ENCODE data around the gene SLC1A1.
A peak's percentile ranks its signal among the peaks of the same experiment; 100 is the strongest.

Gene SLC1A1

DNA sequence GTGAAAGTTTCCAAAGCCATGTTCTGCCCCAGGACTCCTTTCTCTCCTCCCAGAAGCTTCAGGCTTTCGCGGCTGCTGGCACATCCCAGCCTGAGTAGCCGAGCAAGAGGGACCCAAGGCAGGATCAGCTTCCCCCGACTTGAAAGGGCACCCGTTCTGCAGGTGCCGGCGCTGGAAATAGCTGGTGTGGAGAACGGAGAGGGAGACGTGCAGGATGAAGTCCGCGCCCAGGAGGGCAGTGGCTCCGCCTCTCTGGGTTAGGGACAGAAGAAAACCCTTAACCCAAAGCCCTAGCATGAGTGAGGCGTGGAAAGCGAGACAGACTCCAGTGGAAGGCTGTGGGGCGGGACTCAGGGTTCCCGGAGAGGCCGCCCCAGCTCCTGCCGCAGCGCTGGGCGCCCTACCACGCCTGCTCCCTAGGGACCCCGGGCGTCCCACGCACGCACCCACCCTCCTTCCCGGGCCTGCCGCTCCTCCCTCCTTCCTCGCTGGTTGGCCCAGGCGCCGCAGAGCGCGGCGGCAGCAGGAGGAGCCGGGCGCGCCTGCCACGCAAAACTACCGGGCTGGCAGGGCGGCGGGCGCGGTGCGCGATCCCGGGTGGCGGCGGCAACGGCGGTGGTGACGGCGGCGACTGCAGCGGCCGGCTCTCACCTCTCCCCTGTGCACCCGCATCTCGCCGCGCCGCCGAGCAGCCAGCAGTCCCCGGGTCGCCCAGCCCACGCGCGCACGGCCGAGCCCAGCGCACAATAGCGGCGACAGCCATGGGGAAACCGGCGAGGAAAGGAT is at the start of gene SLC1A1:
Gene SLC1A1 (plus strand): TSS at position 550 of the 786 bp plus-strand sequence. CDS start 212 bp downstream, at position 762.
- peak in 1 of 2 donors; percentile 2 for DNase-seq

DNA sequence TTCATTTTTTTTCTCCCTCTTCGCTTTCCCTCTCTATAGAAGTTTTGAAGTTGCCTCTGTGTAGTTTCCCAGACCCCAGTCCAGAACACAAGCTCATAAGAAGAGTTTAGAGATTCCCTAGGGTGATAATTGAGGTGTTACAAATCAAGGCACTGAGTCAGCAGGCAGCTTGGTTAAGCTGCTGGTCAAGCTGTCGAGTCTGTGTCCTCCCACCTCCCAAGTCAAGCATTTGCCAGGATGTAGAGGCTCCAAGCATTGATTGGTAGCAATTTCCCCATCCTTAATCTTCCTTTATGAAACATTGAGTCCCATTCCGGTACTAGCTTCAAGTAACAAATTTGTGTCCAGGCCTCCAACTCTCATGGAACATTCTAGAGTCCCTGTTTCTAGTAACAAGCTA is 47.5 kb upstream of the SLC1A1 start:
- no peak for DNase-seq

DNA sequence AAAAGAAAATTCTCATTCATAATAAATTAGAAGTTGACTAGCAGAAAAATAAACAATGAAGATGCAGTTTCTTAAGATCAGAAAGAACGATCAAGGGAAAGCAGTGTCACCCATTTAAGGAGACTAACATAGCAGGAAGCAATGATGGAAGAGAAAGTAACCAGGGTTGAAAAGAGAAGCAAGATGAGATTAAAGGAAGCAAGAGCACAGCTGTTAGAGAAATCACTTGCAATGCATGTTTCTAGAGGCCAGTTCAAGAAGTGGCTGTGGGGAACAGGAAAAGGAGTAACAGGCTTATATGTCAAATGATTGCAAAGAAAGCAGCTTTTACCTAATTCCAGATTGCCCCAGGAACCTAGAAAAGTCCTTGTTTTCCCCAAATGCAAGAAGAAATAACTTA is 46.8 kb upstream of the SLC1A1 start:
- no peak for DNase-seq

DNA sequence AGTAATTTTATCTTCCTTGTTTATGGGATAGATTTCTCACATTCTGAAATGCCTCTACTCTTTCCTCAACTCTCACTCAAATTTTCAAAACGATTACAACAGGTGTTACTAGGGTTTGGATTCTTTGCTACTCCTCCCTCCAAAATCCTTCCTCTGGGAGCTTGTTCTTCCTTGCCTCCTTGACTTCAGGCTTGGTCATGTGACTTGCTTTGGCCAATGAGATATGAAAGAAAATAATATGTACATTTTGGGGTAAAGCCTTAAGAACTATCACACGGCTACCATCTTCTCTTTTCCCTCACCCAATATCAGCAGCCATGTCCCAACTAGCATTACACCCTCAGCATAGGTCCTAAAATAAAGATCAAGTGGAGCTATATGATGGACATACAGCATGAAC is 28.8 kb upstream of the SLC1A1 start:
- DNase-seq = no peak

DNA sequence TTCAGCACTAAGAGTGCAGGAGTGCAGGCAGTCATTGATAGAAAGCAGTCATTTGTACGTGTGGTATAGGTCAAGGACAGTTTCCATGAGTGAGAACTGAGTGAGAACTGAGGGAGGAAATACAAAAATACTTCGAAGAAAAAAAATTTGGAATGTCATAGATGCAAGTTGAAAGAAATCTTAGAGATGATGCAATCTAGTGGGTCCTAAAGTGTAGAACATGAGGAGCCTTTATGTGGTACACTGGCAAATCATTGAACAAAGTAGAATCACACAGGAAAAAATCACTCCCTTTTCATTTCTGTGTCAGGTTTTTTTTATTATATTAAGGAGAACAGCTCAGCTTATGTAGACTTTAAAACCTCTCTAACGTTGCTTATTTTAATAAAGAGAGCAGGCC is 26.4 kb upstream of the SLC1A1 start:
- DNase-seq = no peak

DNA sequence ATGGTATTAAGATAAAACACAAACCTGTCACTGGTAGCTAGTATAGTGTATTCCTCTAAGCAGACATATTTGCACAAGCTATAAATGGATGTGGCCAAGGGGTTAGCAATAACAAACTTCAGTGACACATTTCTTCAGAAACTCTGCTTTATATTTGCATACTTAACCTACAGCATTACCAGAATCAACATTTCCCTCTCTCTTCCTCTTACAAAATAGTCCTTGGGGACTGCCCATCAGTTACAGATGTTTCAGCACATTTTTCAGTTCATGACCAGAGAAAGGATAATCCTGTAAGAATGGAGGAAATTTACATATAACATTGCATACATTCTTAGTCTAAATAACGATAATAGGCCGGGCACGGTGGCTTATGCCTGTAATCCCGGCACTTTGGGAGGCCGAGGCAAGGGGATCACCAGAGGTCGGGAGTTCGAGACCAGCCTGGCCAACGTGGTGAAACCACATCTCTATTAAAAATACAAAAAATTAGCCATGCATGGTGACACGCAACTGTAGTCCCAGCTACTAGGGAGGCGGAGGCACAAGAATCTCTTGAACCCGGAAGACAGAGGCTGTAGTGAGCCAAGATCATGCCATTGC is 25.3 kb upstream of the SLC1A1 start:
- no peak for DNase-seq

DNA sequence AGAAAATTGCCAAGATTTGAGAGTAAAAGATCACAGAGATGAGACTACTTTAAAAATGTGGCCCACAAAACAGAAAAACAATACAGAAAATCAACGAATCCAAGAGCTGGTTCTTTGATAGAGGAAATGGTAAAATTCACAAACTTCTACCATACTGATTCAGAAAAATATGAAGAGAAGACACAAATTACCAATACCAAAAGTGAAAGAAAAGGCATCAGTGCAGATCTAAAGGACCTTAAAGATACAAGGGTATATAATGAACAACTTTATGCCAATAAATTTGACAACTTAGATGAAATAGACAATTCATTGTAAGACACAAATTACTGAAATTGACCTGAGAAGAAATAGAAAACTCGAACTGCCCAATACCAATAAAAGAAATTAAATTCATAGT is 24.4 kb upstream of the SLC1A1 start:
- no peak for DNase-seq

DNA sequence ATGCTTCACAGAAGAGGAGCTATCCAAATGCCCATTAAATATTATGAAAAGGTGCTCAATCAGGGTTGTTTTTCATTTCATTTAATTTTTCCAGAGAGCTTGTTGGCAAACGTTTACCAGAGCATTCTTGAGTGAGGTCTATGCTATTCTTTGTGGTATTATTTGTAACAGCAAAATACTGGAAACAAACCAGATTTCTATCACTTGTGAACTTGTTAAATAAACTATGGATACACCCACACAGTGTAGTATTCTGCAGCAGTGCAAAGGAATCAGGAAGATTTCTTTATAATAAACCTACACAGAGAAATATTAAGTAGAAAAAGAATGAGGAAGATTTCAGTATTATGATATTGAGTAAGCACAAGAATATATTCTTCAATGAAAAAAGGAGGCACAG is 15.0 kb upstream of the SLC1A1 start:
- no peak for DNase-seq

DNA sequence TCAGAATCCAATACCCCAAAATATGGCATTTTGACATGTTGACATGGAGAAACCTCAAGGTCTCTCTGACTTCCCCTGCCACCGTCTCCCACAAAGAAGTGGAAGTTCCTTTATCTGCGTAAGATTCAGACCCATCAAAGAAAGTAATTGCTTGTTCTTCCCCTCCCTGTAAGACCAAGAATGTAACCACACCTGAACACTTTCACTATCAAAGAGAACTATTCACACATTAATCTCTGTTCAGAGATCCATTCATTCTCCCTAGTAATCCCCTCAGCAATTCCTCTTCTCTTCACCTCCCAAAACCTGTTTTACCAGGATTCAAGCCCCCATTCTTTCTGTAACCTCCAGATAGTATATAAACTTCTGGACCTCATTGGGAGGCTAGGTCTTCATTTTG is 4.1 kb upstream of the SLC1A1 start:
- DNase-seq = no peak

DNA sequence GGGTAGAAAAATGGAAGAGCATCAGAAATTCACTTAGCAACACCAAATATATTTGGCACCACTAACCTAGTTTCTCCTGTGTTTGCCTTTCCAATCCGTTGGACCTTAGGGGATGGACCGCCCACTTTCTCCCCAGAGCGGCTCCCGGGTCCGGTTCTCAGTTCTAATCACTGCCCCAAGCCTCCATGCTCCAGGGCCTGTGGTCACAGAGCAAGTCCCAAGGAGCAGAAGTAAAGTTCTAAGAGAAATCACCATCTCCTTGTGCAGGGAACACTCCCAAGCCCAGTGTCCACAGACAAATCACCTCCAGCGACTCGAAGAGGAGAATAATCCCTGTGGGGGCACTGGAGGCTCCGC is 728 bp upstream of the SLC1A1 start:
- no peak for DNase-seq

DNA sequence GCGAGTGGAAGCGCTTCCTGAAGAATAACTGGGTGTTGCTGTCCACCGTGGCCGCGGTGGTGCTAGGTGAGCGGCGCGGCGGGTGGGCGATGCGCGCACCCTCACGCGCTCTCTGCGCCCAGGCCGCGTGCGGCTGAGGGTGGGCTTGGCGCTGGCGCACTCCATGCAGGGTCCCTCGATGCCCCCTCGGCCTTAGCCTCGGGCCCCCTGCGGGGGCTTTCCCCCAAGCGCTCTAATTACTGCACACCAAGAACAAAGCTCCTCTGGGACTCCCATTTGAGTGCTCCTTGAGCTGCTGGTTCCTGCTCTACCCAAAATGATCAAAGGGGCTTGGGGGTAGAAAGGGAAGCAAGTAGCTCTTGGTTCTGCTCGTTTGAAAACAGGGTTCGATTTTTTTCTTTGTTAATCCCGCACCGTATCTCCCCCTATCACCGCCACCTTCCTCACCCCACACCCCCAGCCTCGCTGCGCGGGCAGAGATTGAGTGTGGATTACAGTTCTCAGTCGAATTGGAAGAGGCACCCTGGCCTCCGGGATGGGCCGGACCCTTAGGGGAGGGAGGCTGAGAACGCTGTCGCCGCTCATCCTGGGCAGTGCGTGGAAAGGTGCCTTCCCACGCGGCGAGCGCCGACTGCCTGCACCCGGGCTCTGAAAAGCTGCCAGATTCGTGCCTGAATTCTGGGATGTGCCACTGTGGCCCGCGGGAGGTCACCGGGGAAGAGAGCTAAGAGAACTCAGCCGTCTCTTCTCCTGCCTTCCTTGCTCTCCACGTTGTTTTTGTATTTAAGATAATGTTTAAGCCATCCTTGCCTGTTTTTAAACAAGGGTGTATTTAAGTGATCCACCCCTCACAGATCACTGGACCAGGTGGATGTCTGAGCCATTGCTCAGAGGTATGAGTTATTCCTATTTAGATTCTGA is 697 bp downstream of the SLC1A1 start:
- no peak for DNase-seq

DNA sequence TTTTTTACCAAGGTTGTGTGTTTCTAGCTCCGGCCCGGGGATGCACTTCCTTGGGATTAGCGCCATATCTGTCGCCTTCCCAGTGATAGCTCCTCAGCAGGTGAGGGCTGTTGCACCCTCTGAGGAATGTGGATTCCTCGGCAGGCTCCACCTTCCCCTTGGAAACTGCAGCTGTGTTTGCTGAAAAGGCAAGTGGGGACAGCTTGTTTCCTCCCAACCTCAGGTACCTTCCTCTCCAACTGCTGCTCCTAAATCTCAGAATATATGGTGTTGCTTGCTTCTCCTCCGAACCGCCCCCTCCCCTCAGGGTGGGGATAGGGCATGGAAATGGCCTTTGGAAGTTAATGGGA is 1.3 kb downstream of the SLC1A1 start:
- DNase-seq = no peak

DNA sequence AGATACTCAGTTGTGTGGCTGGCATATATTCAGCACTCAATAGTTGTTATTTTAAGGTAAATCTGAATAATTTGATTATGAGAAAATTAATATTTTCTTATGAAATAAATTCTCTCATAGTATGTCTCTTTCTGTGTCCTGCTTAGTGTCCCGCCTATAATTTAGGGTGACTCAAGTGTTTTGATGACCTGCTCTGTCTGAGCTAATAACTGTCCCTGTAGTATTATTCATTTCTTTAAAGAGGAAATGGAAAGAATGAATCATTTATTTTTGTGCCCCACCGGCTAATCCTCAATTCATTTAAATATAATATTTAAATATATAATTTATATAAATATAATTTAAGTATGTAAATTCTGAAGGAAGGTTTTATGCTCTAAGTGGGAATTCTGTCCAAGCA is 4.1 kb downstream of the SLC1A1 start:
- no peak for DNase-seq

DNA sequence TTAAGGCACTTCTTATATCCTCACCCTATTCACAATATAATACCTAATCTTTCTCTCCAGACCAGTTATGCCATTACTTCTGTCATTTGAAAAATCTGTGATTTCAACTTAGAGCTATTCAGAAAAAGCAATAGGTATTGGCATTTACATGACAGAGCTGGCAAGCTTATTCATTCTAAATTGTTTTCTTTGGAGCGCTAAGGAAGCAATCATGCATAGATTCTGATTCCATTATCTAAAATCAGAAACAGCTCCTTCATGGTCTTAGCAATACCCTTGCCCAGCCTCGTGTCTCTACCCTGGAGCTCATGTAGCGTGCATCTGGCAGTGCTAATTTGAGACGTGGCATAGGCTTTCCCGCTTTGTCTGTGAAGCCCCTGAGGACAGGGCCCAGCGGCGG is 4.5 kb downstream of the SLC1A1 start:
- DNase-seq = no peak

DNA sequence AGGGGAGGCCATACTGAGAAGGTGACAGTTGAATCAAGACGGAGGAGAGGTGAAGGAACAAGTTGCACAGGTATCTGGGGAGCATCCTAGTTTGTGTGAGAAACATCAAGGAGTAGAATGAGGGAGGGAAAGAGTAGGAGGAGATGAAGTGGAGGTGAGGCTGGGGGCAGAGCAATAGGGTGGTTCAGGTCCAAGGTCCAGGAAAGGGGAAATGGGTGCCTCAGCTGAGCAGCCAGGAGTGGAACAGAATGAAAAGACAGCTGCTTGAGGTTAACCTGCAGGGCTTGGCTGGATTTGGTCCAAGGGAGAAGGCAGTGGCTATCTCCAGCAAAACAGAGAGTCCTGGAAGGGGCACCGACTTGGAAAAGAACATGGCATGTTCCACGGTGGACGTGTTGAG is 5.3 kb downstream of the SLC1A1 start:
- no peak for DNase-seq

DNA sequence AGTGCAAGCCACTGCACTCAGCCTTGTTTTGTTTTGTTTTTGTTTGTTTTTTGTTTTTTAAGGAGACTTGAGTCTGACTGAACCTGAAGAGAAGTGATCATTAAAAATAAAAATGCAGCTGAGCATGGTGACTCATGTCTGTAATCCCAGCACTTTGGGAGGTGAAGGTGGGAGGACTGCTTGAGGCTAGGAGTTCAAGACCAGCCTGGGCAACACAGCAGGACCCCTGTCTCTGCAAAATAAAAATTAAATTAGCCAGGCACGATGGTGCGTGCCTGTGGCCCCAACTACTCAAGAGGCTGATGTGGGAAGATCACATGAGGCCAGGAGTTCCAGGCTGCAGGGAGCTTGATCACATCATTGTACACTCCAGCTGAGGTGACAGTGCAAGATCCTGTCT is 6.2 kb downstream of the SLC1A1 start:
- no peak for DNase-seq

DNA sequence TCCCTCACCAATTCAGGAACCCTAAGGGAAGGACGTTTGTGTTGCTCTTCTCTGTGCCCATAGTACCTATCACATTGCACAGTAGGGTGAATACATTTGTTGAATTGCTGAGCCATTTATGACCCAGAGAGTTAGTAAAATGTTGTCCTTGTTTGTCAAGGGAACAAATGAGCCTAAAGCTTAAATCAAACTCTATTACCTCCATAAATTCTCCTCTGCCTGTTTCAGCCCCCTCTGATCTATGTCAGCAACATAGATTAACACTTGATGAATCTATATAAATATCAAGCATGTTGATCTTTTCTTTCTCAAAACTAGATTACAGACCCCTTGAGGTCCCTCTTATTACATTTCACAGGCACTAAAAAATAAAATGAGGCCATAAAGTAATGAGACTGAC is 7.1 kb downstream of the SLC1A1 start:
- DNase-seq = no peak

DNA sequence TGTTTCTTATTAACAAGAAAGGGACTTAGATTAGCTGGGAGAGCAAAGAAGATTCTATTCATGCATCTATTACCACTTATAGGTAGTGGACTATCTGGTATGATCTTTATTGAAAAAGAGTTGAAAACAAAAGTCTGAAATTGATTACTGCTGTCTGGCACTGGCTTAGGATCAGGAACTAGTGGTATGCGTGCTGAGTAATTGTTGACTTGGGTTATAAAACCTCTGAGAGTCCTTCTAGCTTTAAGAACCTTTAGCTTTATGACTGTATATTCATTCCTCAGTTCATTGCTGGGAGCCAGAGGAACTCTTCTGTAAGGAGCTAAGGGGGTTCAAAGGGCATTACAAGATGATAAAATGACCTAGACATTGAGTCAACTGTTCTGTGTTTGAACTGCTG is 7.6 kb downstream of the SLC1A1 start:
- no peak for DNase-seq

DNA sequence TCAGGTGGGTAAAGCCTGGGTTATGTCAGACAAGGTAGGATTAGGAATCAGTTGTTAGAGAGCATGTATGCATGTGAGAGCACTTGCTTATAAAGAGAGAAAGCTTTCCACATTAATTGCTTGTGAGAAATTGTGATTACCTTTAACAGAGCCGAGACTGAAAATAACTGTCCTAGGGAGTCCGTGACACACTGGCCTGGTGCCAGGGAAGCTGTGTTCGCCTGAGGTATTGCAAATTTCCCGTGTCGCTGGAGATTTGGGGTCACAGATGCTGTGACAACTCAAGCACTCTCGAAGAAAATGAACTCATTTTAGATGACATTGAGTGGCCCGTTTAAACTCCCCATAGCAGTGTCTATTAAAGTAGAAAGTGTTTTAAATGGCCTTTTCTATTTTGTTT is 9.6 kb downstream of the SLC1A1 start:
- DNase-seq = no peak

DNA sequence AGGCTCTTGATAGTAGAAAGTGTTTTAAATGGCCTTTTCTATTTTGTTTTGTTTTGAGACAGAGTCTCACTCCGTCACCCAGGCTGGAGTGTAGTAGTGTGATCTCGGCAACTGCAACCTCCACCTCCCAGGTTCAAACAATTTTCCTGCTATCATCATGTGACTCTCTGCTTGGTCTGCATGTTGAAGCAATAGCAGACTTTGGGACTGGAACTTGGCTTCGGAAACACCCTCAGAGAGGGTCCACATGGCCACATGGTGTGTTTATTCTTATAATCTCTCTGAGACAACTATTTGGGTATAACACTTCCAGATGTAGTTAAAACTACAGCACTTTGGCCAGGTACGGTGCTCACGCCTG is 10.9 kb downstream of the SLC1A1 start:
- no peak for DNase-seq

DNA sequence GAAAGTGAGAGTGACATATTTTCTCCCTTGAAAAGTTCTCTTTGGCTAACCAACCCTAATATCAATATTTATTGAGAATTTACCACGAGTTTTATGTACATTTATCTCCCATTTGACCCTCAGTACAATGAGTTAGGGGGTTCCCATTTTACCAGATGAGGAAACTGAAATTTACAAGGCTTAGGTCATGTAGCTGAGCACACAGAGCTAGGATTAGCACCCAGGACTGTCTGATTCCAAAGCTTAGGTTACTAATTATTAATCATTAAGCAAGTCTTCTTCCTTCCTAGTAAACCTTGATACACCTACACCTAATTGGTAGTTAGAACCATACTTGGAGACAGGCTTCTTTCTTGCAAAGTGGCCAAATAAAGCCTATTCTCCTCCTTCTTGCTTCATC is 12.2 kb downstream of the SLC1A1 start:
- no peak for DNase-seq

DNA sequence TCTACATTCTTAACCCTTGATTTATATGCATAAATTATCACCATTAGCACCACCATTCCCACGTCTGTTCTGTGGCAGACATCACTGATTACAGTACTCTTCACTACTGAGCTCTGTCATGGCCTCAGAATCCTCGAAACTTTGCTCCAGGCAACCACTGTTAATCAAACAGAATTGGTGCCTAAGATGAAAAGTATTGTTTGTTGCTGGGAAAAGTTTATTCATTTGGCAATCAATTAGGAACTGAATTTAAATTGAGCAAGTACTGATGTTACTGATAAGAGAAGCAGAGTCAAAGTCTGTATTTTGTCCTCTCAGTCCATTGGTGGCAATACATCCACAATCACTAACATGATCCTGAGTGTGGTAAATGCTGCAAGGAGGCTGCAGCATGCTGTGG is 12.8 kb downstream of the SLC1A1 start:
- no peak for DNase-seq

DNA sequence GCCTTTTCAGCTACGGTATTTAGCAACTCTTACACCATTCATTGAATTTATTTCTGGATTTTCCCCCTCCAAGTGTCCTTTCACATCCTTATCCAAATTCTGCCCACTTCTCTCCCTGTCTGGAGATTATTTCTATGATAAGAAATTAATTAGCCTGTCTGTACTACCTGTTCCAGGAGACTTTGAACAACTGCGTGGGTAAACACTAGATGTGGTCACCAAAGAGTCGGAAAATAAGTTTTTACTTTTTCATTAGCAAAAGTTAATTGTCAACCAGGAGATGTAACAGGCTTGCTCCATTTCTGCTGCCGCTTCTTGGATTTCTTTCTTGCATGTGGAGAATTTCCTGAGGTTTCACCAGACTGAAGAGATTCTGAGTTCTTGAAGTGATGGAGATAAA is 14.0 kb downstream of the SLC1A1 start:
- no peak for DNase-seq

DNA sequence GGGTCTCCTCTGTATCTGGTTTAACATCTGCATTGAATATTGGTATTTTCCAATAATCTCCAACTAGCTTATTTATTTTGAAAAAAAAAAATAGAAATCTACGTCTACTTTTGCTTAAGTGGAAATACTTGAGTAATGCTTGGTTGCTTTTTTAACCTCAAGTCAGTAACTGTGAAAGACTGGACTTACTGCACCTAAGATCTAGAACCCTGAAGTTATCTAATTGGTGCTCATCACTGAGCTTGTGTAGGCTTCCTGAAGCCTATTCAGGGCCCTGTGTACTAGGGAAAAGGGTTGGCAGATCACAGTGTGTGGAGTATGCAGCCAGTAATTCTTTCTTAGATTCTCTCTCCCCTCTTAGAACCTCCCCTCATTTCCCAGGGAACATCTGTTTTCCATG is 16.2 kb downstream of the SLC1A1 start:
- DNase-seq = no peak

Measured in activated CD4-positive, alpha-beta T cell treated with anti-CD3 and anti-CD28 coated beads for 4 hours (primary cell).